ENCODE data around the gene ZNF526.
A peak's percentile ranks its signal among the peaks of the same experiment; 100 is the strongest.

Gene ZNF526, protein sequence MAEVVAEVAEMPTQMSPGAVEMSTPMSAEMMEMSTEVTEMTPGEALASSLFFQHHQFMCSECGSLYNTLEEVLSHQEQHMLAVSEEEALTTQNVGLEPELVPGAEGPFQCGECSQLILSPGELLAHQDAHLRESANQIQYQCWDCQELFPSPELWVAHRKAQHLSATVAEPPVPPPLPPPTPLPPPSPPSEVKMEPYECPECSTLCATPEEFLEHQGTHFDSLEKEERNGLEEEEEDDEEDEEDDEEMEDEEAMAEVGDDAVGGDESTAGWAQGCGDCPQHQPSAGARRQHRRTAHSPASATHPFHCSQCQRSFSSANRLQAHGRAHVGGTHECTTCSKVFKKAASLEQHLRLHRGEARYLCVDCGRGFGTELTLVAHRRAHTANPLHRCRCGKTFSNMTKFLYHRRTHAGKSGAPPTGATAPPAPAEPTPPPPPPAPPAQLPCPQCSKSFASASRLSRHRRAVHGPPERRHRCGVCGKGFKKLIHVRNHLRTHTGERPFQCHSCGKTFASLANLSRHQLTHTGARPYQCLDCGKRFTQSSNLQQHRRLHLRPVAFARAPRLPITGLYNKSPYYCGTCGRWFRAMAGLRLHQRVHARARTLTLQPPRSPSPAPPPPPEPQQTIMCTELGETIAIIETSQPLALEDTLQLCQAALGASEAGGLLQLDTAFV

DNA sequence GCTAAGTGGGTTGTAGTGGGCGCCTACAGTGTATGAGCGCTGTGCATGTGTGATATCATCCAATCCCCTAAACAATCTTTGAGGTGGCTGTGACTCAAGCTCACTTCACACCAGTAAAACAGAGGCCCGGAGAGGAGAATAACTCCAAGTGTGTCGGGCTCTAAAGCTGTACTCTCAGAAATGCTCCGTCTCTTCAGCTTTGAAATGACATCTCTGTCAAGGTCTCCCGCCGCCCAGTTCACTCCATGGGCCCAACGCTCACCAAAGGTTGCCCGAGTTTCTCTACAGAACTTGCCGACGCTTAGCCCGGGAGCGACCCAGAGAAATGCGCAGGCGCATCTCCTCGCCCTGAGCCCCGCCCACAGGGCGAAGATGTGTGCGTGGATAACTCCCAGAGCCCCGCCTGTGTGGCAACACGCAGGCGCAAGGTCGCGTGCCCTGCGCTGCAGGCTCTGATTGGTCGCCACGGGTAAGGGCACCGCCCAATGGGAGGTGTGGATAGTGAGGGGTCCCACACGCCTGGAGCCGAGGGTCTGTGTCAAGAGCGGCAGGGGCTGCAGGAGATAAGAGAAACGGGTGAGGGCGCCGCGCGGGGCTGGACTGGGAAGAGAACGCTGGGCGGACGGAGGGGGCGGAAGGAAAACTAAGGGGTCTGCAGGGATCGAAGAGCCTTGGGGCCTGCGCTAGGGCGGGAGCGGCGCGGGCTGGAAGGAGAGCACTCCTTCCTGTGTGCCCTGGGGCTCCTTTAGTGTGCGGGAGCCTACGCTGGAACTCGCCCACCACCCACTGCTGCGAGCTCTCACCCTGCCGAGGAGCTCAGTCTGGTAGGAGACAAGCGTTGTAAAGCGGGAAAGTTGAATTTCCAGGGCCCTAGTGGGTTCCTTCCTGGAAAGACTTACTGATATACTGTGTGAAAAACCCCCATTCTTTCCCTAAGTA lies at the start of gene ZNF526:
TSS of gene ZNF526 (plus strand) at position 501 of the 939 bp plus-strand sequence. CDS start 4,092 bp downstream, outside the sequence.
- H3K4me3 ChIP-seq (ENCODE audit: low read length), result peak within 1 kb of the TSS; percentile 96
- no peak for TF ChIP-seq ZNF274 (IDR thresholded peaks at IDR 0.05; ENCODE audit: low read depth, low read length)

DNA sequence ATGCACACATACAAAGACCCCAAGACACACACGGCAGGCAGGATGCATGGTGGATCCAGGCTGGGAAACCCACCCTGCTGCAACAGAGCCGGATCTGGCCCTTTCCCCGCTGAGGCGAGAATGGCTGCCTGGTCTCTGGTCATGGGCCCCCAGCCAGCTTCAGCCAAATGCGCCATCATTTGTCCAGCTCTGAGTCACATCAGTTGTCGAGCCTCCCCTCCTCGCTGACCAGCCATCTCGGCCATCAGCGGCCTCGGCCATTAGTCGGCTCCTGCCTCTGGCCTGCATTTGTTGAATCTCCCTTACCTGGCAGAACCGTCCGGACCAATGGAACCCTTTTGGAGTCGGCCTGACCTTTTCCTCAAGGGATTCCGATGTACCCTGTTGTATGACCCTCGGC lies 49.4 kb upstream of the ZNF526 start:
- no peak for TF ChIP-seq ZNF274 (IDR thresholded peaks at IDR 0.05; ENCODE audit: low read depth, low read length)
- no peak overlapping the region for H3K4me3 ChIP-seq (ENCODE audit: low read length)

DNA sequence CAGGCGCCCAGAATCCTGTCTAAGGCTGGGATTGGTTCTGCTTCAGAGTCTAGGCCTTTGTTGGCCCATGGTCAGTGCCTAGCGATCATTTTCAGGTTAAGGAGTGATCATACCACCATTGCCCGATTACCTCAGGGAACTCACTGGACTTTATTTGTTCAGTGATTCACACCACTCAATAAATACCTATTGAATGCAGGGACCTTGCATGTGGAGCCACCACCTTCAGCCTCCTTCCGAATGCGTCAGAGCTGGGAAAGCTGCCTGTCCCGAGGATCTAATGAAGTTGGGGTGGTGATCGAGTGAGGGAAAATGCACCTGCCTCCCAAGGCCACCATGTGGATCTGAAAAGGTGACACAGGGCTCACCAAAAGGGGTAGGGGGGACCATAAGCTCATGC lies 47.9 kb upstream of the ZNF526 start:
- H3K4me3 ChIP-seq (ENCODE audit: low read length), result no peak overlapping the region
- no peak for TF ChIP-seq ZNF274 (IDR thresholded peaks at IDR 0.05; ENCODE audit: low read depth, low read length)

DNA sequence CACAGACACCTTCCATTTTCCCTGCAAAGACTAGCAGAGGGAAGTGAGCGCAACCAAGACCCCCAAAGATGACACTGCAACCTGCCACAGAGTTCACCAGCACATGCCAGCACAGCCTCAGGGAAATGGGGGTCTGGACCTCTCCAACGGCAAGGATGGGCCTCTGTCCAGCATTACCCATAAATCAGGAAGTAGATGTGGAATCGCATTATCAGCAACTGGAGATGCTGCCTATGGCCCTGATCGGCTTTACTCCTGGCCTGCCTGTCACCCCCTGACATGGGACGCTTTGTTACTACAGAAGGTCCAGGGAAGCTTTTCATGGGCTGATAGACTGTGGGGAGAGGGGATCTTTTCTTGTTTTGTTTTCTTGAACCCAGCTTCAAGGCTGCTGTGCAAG lies 46.4 kb upstream of the ZNF526 start:
- no peak for TF ChIP-seq ZNF274 (IDR thresholded peaks at IDR 0.05; ENCODE audit: low read depth, low read length)
- H3K4me3 ChIP-seq (ENCODE audit: low read length), result no peak overlapping the region

DNA sequence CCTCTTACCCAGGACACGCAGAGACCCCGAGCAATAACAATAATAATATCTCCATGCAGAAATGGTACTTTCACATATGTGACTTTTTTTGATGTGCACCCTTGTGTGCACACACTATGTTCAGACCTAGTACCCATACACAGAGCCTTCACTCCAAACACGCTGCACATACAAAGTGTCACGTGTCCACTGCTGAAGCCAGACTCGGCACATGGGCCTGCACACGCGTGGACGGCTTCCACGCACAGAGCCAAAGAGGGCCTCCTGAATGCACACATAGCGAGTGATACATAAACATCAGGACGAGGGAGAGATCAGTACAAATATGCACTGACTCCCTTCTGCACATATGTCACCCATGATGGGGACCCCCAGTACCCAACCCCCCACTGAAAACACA lies 45.9 kb upstream of the ZNF526 start:
- H3K4me3 ChIP-seq (ENCODE audit: low read length), result no peak overlapping the region
- TF ChIP-seq ZNF274 (IDR thresholded peaks at IDR 0.05; ENCODE audit: low read depth, low read length), result no peak

DNA sequence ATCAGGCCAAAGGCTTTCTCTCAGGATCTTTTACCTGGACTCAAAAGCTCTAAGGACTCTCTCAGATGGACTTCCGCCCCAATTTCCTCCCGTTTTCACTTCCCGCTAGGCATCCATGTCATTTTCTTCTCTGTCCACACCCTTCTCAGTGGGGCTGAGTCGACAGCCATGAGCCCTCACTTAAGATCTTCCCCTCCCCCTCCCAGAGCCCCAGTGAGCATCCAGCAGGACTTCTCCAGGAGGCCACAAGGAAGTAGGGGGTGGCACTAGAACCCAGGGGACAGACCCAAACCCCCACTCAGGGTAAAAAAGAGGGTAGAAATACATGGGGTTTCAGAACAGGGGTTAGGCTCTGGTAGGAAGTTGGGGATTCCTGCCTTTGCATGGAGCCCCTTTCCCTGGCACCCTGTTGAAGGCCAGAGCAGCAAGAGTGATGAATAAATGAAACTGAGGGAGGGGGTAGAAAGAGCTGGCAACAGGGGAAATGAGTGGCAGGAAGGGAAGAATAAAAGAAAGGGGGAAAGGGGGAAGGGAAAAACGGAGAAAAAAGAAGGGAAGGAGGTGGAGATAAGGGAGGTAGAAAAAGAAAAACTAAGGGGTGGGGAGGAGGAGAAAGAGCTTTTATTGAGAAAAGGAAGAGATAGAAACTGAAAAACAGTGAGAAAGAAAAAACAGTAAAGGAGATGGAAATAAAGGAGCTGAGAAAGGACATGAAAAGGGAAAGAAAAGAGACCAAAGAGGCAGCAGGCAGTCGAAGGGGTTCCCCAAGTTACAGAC lies 45.0 kb upstream of the ZNF526 start:
- TF ChIP-seq ZNF274 (IDR thresholded peaks at IDR 0.05; ENCODE audit: low read depth, low read length), result no peak
- no peak overlapping the region for H3K4me3 ChIP-seq (ENCODE audit: low read length)

DNA sequence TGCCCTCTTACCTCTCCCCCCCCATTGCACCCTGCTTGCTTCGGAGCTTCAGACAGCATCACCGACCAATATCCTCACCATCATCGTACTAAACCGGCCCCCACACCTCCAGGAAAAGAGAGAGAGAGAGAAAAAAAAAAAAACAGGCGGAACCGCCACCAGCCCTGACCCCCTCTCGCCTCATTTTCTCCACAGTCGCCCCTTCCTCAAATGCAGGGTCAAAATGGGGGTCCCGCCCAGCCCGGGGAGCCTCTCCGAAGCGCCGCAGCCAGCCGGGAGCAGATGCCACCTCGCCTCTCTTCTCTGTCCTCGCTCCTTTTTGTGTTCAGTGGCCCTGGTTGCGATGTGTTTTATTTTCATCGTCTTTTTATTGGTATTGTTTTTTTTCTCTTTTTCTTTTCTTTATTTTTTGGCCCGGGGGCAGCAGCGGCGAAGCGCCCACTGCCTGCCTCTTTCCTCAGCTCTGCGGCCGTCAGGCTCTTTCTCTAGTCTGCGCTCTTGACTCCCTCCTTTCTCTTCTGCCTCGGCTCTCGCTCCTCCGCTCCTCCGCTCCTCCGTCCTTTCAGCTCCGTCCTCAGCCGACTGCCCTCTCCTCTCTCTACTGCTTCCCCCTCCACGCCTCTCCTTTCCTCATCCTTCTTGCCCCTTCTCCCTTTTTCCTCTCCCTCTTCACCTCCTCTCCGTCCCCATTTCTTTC lies 44.0 kb upstream of the ZNF526 start:
- no peak for TF ChIP-seq ZNF274 (IDR thresholded peaks at IDR 0.05; ENCODE audit: low read depth, low read length)
- peak overlapping the region; percentile 47; the same call in 1 of the 2 replicates for H3K4me3 ChIP-seq (ENCODE audit: low read length)

DNA sequence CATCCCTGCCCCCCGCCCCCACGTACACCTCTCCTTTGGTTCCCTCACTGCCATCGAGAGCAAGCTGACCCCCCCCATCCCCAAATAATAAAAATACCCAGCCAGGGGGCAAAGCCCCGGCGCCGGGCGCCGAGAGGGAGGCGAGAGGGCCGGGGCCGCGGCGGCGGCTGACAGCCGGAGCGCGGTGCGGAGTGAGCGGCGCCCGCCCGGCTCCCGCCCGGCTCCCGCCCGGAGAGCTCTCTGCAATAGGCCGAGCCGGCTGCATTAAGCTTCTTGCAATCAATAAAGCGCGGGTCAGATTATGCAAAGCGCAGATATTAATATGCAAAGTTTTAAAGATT lies 43.5 kb upstream of the ZNF526 start:
- no peak for TF ChIP-seq ZNF274 (IDR thresholded peaks at IDR 0.05; ENCODE audit: low read depth, low read length)
- H3K4me3 ChIP-seq (ENCODE audit: low read length), result peak overlapping the region; percentile 47

DNA sequence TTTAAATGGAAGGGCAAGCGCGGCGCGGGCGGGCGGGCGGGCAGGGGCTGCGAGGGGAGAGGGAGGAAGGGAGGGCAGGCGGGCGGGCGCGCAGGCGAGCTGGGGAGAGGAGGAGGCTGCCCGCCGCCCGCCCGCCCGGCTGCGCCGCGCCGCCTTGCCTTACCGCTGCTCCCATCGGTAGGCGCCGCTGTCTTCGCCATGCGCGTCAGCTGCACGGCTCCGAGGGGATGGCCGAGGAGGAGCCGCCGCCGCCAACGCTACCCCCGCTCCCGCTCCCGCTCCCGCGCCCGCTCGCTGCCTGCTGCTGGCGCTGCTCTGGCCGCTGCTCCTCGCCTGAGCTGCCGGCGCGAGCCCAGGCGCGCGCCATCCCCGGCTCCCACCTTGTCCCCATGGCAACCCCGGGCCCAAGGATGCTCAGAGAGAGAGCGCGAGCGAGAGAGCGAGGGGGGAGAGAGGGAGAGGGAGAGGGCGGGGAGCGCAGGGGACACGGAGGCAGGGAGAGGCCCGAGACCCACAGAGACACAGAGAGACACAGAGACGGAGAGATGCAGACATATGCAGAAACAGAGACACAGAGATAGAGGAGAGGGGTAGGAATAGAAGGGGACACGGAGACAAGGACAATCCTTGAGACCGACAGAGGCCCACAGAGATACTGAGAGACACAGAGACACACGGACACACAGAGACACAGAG lies 43.0 kb upstream of the ZNF526 start:
- no peak for TF ChIP-seq ZNF274 (IDR thresholded peaks at IDR 0.05; ENCODE audit: low read depth, low read length)
- H3K4me3 ChIP-seq (ENCODE audit: low read length), result peak overlapping the region; percentile 47; the same call in 1 of the 2 replicates

DNA sequence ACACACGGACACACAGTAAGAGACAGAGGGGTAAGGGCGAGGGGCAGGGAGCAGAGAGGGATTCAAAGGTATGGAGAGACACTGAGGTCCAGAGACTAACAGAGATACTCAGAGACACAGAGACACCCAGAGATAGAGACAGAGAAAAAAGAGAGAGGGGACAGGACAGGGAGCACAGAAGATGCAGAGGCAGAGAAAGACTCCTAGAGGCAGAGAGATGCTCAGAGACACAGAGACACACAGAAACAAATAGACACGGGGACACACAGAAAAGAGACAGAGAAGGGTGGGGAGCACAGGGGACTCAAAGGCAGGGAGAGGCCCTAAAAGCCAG lies 42.5 kb upstream of the ZNF526 start:
- TF ChIP-seq ZNF274 (IDR thresholded peaks at IDR 0.05; ENCODE audit: low read depth, low read length), result no peak
- H3K4me3 ChIP-seq (ENCODE audit: low read length), result no peak overlapping the region

DNA sequence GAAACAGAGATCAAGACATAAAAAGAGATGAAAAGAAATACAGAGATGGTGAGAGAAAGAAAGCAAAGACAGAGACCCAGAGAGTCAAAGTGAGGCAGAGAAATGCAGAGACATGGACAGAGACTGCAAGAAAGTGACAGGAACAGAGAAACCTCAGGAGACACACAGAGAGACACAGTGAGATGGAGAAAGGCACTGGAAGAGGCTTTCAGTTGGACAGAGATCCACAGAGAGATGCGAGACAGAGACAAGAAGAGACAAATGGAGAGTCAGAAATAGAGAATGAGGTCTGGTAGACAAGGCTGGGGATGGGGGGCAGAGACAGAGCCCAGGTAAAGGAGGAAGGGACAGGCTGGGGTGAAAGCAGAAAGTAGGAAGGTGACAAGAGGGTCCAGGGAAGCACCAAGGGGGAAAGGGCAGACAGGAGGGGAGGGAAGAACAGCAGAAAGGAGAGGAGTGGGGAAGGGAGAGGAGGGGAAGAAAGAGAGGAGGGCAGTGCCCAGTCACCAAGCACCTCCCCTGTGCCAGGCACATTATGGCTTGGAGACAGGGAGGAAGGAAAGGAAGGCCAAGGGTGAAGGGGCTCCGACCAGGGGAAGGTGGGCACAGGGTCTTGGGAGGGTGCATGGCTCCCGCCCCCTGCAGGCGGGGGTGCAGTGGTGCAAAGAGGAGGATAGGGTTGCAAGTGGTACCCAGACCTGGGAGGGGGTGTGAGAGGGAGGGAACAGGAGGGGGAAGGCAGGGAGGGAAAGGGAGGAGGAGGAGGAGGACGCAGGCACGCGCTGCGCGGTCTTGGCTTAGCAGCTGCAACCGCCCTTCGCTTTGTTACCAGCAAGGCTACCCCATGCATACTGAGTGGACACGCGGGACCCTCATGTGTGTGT lies 41.1 kb upstream of the ZNF526 start:
- no peak for TF ChIP-seq ZNF274 (IDR thresholded peaks at IDR 0.05; ENCODE audit: low read depth, low read length)
- H3K4me3 ChIP-seq (ENCODE audit: low read length), result no peak overlapping the region

DNA sequence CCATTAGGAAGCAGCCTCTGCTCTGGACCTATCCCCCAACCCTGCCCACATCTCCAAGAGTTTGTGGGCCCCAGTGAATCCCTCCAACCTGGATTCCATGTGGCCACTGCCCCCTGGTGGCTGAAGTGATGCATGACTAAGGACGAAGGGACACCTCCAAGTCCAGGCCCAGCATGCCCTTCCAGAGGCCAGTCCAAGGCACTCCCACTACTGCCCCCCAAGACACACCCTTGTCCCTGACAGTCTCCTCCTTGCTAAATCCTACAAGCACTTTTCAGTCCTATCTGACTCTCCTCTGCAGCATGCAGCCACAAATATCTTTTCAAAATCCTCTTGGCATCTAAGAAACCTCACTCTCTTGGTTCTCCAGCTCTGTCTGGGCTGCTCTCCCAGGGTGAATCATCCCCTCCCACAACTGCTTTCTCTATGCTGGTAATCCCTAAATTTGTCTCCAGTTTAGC lies 35.7 kb upstream of the ZNF526 start:
- no peak overlapping the region for H3K4me3 ChIP-seq (ENCODE audit: low read length)
- TF ChIP-seq ZNF274 (IDR thresholded peaks at IDR 0.05; ENCODE audit: low read depth, low read length), result no peak

Measured in GM08714 (cell line).